DMS153 (cell line): ENCODE measurements around the gene TMEM175.
"Not testable (repeated sequence)": the region's sequence is repeated elsewhere in the genome, so short reads cannot be mapped to it uniquely, and the experiment has no call there.

Experiments used
- DNase-seq: peaks from one replicate; lab custom pipeline; 2025; lab: John Stamatoyannopoulos, UW

The TMEM175 gene

GRCh38 chr4:990746-991367 lies 58.6 kb downstream of the TMEM175 start:
- no peak for DNase-seq

DNA sequence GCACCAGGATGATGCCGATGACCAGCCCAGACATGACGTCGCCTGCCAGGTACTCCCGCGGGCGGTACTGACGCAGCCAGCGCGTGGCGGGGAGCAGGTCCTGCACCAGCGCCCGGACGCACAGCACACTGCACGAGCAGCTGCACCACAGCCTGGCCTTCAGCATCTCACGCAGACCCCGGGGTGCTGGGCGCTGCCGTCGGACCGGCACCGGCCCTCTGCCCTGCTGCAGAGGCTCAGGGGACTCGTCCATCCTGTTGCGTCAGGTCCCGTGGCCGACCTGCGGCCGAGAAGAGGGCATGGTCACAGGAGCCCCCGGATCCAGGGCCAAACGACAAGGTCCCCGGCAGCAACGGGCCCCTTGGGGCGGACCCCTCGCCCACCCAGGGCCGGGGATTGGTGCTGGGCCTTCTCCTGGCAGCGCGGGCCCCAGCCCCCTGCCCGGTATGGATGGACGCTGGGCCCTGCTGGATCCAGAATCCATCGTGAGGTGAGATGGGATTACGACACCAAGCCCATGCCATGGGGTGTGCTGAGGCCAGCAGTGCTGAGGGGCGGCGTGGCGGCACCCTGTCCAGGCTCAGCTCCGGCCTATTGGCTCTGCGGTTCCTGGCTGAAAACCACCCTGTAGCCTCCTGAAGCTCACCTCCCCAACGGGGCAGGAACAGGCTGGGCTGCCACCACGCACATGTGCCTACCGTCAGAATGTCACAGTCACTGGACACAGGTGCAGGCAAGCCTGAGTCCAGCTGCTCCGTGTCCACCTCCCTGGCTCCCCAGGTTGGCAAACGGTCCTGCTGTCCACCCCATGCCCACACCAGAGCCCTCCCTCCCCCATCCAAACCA lies 59.4 kb downstream of the TMEM175 start:
- no peak for DNase-seq

- no peak for DNase-seq
These were observed 60.2 kb downstream of the TMEM175 start for GRCh38 chr4:992297-993110.

- DNase-seq: no peak
These were observed 61.1 kb downstream of the TMEM175 start, which contains the start of gene SLC26A1 for GRCh38 chr4:993111-994029. SLC26A1 (minus strand) TSS chr4:993404; CDS start chr4:991703, 1,701 bp downstream.

DNA sequence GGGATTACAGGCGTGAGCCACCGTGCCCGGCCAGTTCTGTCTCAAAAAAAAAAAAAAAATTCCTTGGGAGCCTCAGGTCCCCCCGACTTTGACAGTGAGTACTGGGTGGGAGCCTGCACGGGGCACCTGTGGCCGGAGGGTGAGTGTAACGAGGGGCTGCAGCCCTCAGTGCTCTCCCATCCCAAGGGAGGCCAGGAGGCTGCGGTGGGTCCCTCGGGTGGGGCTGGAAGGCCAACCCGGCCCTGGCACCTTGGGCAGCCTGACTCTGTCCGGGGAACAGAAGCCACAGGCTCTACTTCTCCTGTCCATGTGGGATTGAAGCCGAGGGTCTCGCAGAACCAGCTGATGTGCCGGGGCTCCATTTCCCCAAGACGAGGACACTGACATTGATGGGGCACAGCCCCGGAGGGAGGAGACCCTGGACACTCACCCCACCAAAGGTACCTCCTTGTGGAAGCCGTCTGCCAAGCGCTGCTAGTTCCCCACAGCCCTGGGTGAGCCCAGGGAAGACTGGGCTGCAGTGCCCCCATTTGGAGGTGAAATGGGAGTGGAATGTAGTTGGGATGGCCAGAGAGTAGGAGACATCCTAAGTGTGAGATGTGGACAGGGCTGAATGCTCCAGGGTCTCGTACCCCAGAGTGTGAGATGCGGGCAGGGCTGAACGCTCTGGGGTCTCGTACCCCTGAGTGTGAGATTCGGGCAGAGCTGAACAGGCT lies 63.2 kb downstream of the TMEM175 start:
- DNase-seq: no peak

GRCh38 chr4:996030-996996 lies 64.1 kb downstream of the TMEM175 start:
- DNase-seq: no peak

- no peak for DNase-seq
These were observed 64.7 kb downstream of the TMEM175 start for GRCh38 chr4:996997-997374.

DNA sequence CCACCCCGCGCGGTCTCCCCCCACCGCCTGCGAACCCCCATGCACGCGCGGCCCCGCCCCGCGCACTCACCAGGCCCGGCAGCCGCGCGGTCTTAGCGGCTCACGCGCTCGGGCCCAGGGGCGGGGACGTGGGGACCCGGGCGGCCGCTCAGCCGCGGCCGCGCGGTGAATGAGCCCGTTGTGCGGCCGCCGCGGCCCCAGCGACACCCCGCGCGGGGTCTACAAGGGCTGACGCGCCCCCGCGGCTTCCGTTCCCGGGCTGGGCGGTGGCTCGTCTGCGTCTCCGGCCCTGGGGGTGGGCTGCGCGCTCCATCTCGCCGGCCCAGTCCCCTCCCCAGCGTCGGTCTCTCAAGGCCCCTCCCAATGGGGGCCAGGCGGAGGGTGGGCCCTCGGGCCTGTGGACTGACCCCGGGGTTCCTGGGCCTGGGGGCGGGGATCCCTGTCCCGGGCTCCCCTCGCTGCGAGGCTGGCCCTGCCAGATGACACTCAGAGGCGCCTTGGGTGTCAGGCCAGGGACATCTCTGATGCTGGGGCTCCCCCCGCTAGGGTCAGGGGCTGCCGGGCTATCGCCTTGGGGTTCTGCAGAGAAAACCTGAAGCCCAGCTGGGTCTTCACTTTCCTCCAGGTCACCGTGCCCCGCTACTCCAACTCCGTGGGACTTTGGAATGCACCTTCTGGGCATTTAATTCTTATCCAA lies 65.3 kb downstream of the TMEM175 start:
- no peak for DNase-seq

DNA sequence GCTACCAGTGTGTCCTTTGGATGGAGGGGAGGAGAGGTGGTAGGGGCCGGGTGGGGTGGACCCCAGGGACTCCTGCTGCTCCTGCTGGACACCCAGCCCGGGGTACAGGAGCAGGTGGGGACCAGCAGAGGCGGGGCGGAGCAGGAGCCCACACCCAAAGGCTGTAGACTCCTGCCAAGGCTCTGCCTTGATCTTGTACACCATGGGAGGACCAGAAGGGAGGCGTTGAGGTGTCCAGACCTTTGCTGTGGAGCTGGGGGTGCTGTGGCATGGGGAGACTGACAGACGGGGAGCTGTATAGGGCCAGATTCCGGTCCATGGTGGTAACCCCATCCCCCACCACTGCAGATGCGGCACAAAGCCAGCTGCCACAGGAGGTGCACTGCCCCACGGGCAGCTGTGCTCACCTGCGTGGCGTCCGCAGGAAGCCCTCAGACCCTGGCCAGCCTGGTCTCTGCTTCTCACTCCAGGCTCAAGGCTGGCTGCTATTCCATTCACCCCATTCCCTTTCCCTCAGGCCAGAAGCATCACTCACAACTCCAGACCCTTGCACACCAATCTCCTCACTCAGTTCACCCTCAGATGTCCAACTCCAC lies 65.9 kb downstream of the TMEM175 start:
- no peak for DNase-seq

- DNase-seq: not testable (repeated sequence)
These were observed 67.1 kb downstream of the TMEM175 start for GRCh38 chr4:999240-999863.

DNA sequence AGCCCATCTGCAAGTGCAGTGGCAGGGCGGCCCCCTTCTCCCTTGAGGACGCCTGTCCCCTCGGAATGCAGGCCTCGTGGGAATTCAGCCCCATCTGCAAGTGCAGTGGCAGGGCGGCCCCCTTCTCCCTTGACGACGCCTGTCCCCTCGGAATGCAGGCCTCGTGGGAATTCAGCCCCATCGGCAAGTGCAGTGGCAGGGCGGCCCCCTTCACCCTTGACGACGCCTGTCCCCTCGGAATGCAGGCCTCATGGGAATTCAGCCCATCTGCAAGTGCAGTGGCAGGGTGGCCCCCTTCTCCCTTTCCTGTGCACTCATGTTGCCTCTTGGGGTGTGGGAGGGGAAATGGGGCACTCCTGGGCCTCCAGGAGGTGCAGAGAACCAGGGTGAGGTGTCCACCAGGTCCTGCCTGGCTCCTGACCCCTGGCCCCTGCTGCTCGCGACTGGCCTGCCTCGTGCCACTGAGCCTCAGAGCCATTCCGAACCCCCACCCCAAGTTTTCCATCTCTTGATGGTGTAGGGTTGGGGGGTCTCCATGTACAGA lies 67.7 kb downstream of the TMEM175 start:
- no peak for DNase-seq

GRCh38 chr4:1000686-1001260 lies 68.5 kb downstream of the TMEM175 start:
- DNase-seq: no peak

GRCh38 chr4:1001561-1002130 lies 69.4 kb downstream of the TMEM175 start:
- no peak for DNase-seq

- DNase-seq: no peak
These were observed 69.9 kb downstream of the TMEM175 start for GRCh38 chr4:1002131-1002630.

GRCh38 chr4:1002631-1003251 lies 70.5 kb downstream of the TMEM175 start:
- no peak for DNase-seq

DNA sequence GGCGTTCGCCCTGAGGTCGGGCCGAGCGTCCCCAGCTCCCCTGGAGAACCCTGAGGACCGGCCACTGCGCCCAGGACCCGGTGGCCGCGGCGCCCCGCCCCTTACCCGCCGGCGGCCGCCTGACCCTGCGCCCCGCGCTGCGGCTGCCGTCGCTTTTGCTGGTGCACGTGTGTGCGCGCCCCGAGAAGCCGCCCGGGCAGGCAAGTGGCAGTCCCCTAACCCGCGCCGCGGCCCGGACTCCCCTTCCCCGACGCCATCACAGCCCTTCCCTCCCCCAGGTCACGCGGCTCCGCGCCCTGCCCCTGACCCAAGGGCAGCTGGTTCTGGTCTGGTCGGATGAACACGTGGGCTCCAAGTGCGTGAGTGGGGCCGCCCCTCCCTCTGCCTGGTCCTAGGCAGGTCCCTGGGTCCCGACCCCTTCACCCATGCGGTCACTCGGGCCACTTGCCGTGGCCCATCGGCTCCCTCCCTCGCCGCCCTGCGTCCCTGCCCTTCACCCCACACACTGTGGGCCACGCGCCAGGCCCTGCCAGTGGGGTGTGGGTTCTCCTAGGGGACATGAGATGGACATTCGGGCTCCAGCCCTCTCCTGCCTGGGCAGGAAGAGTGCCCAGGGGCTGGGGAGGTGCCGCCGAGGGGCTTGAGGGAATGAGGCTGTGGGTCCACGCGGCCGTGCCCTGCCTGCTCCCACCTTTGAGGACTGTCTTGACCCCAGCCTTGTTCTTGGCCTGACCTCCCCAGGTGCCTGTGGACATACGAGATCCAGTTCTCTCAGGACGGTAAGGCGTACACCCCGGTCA lies 71.2 kb downstream of the TMEM175 start:
- no peak for DNase-seq
